Astrocyte of the spinal cord (primary cell): ENCODE data around the gene RALGPS1.
A peak's percentile ranks its signal among the peaks of the same experiment; 100 is the strongest.

Experiments
- DNase-seq: peaks from one replicate; pipeline ENCODE4 v3.0.0; 2011; ENCODE audit warnings: low read depth, low spot score
- H3K4me3 ChIP-seq: 2 replicates; pipeline ENCODE4 v1.5.1; 2011; ENCODE audit warnings: low read depth, mild to moderate bottlenecking, low read length, moderate library complexity
- in situ Hi-C: cut with HindIII; loops from 2 replicates; pipeline ENCODE4 v1.10.0; 2017; ENCODE audit warnings: low sequenced_read_pairs
- TF ChIP-seq, protein P1 (sequence below): IDR thresholded peaks from 2 replicates; pipeline ENCODE4 v1.5.1; 2012; ENCODE audit warnings: low read depth, mild to moderate bottlenecking, low read length, inconsistent platforms

RALGPS1 gene

DNA sequence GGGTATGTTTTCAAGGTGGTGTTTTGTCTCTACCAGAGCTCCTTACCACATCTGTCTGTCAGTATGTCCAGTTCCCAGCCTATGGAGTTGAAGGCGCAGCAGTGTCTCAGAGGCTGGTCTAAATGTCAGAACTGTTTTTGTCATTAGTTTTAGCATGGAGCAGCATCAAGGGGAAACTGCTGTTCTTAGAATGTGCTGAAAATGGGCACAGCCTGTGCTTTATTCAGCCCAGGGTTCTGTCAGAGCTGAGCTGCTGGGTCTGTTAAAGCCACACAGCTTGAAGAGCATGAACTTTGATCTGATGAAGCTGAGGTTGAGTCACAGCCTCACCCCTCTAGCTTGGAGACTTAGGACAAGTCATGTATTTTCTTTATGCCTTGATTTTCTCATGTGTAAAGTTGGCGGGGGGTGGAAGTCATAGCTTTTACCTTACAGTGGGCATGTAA is 71.9 kb downstream of the RALGPS1 start:
- in situ Hi-C loops, result no loop called here
- TF ChIP-seq, protein P1, sequence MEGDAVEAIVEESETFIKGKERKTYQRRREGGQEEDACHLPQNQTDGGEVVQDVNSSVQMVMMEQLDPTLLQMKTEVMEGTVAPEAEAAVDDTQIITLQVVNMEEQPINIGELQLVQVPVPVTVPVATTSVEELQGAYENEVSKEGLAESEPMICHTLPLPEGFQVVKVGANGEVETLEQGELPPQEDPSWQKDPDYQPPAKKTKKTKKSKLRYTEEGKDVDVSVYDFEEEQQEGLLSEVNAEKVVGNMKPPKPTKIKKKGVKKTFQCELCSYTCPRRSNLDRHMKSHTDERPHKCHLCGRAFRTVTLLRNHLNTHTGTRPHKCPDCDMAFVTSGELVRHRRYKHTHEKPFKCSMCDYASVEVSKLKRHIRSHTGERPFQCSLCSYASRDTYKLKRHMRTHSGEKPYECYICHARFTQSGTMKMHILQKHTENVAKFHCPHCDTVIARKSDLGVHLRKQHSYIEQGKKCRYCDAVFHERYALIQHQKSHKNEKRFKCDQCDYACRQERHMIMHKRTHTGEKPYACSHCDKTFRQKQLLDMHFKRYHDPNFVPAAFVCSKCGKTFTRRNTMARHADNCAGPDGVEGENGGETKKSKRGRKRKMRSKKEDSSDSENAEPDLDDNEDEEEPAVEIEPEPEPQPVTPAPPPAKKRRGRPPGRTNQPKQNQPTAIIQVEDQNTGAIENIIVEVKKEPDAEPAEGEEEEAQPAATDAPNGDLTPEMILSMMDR, result no peak
- DNase-seq, result peak; percentile 10
- H3K4me3 ChIP-seq, result no peak overlapping the region

DNA sequence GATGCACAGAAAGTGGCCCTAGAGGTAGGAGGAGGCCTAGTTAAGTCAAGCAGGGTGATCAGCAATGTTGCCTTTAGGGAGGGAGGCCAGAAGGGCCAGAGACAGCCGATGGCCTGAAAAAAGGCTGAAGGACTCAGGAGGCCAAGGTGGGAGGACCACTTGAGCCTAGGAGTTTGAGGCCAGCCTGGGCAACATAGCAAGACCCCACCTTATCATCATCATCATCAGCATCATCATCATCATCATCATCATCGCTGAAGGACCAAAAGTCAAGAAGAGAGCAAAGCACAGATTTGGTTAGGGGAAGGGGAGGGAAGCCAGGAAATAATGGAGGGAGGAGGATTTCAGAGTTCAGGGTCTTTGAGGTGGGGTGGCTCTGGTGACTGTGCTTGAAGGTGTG is 74.3 kb downstream of the RALGPS1 start:
- in situ Hi-C loops, result no loop called here
- DNase-seq, result no peak
- H3K4me3 ChIP-seq, result no peak overlapping the region
- TF ChIP-seq, protein P1, result no peak

DNA sequence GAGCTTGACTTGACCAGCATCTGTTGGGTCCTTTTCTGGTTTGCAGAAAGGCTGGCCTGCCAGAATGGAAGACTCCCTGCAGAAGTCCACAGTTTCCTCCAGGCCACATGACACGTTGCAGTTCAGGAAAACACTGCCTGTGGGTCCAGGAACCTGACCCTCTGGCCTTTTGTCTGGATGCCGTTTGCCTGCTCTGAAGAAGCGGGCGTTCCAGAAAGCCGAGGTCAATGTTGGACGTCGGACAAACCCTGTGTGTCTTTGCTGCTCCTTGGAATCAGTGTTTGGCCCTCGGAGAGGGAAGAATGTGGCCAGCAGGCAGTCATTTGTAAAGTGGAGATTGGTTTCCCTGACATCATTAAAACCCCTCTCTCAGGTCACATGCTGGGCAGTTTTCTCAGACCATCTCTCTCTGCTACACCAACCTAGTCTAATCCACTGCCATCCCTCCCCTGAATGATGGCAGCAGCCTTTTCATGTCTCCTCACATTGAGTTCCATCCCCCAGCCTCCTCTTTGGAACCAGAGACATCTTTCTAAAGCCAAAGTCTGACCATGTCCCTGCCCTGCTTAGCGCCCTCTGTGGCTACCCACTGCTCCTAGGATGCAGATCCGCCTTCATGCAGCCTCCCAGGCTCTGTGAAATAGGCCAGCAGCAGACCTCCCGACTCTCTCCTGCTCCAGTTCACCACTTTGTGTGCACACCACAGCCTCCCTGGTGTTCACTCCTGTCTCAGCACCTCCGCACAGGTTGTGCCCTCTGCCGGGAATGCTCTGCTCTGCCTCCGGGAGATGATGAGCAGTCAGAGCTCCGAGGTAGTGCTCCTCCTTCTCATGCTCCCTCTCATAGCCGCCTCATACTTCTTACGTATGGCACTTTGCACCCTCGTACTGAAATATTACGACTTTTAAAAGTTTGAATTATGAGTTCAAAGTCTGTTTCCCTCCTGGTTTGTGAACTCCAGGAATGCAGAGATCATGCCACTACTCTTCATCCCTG is 75.6 kb downstream of the RALGPS1 start:
- in situ Hi-C loops, result no loop called here
- H3K4me3 ChIP-seq, result no peak overlapping the region
- peak; percentile 30 for DNase-seq
- TF ChIP-seq, protein P1, result no peak

DNA sequence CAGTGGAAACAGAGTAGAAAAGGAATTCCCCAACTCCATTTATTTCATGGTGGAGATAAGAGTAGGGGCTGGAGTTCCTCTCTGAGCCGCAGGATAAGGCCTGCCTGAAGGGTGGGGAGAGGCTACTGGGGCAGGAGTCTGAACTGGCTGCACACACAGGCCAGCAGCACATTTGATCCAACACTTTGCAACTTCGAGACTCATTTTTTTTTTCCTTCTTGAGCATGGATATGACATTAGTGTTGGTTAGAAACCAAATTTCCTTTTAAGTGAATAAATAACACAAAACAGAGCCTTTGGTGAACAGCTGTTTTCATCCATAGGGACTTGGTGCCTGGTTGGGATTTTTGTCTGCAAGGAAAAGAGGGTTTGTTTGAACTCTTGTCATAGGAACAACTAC is 76.6 kb downstream of the RALGPS1 start:
- in situ Hi-C loops, result no loop called here
- DNase-seq, result no peak
- no peak overlapping the region for H3K4me3 ChIP-seq
- TF ChIP-seq, protein P1, result no peak

DNA sequence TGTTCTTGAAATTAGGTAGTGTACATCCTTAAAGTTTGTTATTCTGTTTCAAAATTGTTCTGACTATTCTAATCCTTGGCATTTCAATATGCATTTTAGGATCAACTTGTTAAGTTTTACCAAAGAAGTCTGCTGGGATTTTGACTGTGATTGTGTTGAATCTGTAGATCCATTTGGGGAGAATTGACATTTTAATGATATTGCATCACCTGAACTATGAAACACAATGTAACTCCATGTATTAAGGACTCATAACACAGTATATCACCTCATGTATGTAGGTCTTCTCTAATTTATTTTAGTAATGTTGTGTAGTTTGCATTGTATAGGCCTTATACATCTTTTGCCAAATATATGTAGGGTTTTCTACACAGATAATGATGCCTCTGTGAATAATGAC is 77.8 kb downstream of the RALGPS1 start:
- in situ Hi-C loops, result no loop called here
- DNase-seq, result no peak
- no peak overlapping the region for H3K4me3 ChIP-seq
- TF ChIP-seq, protein P1, result no peak

DNA sequence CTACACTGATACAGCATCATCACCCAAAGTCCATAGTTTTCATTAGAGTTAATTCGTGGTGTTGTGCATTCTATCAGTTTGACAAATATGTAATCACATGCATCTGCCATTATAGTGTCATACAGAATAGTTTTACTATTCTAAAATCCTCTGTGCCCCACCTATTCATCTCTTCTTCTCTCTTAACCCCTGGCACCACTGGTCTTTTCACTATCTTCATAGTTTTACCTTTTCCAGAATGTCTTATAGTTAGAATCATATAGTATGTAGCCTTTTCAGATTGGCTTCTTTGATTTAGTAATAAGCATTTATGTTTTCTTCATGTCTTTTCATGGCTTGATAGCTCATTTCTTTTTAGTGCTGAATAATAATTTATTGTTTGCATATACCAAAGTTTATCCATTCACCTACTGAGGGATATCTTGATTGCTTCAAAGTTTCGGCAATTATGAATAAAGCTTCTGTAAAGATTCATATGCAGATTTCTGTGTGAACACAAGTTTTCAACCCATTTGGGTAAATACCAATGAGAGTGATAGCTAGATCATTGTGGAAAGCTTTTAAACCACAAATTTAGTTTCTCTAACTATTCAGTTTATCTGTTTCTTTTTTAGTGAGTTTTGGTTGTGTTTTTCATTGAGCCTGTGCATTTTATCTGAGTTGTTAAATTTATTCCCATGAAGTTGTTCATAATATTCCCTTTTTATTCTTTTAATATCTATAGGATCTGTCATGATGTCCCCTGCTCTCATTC is 84.9 kb downstream of the RALGPS1 start:
- DNase-seq, result no peak
- TF ChIP-seq, protein P1, result no peak
- in situ Hi-C loops, result no loop called here

More for the DNA sequence above, 84.9 kb downstream of the RALGPS1 start:
- H3K4me3 ChIP-seq, result no peak overlapping the region
